HepG2 (cell line): Measurements from ENCODE around the gene FLT3LG. TPM values are rescaled to one million over a fixed set of nuclear protein-coding genes. Genes with fewer than 3 reads are reported as not detected.

Source experiments
- ATAC-seq: fragments of 200-7000 bp; cut with Tn5 transposase; 3 replicates; pipeline ENCODE4 v1.9.1; 2020; ENCODE audit warnings: mild to moderate bottlenecking, moderate library complexity
- BruUV-seq: library from RNA; stranded (reverse); fragments of 400-500 nt; replicated peaks from 2 replicates; lab custom pipeline; 2021; lab: Mats Ljungman, UMichigan
- CTCF ChIA-PET: fragments of 300-600 bp; formaldehyde crosslinking; extraction: SDS; loops from one replicate; lab custom pipeline; 2021; ENCODE audit warnings: low total read pairs, inconsistent platforms, low intra/inter-chr PET ratio; lab: Yijun Ruan, JAX
- POLR2A ChIA-PET: fragments of 350-600 bp; sonication (Branson Sonifier 250); formaldehyde crosslinking; loops from one replicate; lab custom pipeline; 2020; ENCODE audit warnings: antibody characterized with exemption, inconsistent platforms; lab: Yijun Ruan, JAX
- DNase-seq: peaks from one replicate; pipeline ENCODE4 v3.0.0-alpha.2; 2015; ENCODE audit warnings: low spot score
- FAIRE-seq: peaks from 3 replicates; lab custom pipeline; 2011; peaks lifted over from hg19 to GRCh38; lab: Jason Lieb, UNC
- H2AFZ ChIP-seq: one replicate; pipeline ENCODE4 v1.6.1; 2011; ENCODE audit warnings: low read length, inconsistent platforms
- H3K27ac ChIP-seq: fragments of 300-600 bp; 3 replicates; pipeline ENCODE4 v1.8.0; 2011; ENCODE audit warnings: mixed run types, mild to moderate bottlenecking, mixed read lengths, low read length, inconsistent platforms; ENCODE audit not compliant: insufficient read depth; ENCODE audit errors: extremely low read length
- H3K27me3 ChIP-seq, 2 experiments: fragments of 200-600 bp in 1 of 2; 2 replicates in 1 of 2; 3 replicates in 1 of 2; pipeline versions ENCODE4 v1.6.0 to v1.8.0; 2011; ENCODE audit warnings: low read length in 2 of 2, mild to moderate bottlenecking in 2 of 2, moderate library complexity in 2 of 2, inconsistent platforms in 1 of 2; ENCODE audit not compliant: insufficient read depth in 2 of 2, control insufficient read depth in 1 of 2
- H3K36me3 ChIP-seq, 2 experiments: fragments of 200-600 bp in 1 of 2; replicated peaks in 1 of 2; 2 replicates in 1 of 2; 3 replicates in 1 of 2; pipeline versions ENCODE4 v1.5.1 to v1.8.0; 2011; ENCODE audit warnings: low read length in 2 of 2, inconsistent platforms in 1 of 2; ENCODE audit not compliant: insufficient read depth in 2 of 2, control insufficient read depth in 1 of 2
- H3K4me1 ChIP-seq: 2 replicates; pipeline ENCODE4 v1.5.1; 2012; ENCODE audit warnings: low read length, inconsistent platforms; ENCODE audit not compliant: insufficient read depth
- H3K4me2 ChIP-seq: 2 replicates; pipeline ENCODE4 v1.6.0; 2011; ENCODE audit warnings: low read depth, low read length, inconsistent platforms
- H3K4me3 ChIP-seq, 3 experiments: fragments of 200-600 bp in 1 of 3; sonication (generic), shearing (Covaris generic) in 1 of 3; replicated peaks in 1 of 3; 2 replicates each; pipeline ENCODE4 v1.5.1; 2011 to 2016; ENCODE audit warnings: low read length in 3 of 3, inconsistent platforms in 2 of 3, low read depth in 2 of 3, mild to moderate bottlenecking in 2 of 3, control low read depth in 1 of 3, mixed read lengths in 1 of 3; ENCODE audit not compliant: insufficient read depth in 1 of 3
- H3K79me2 ChIP-seq: one replicate; pipeline ENCODE4 v1.6.1; 2011; ENCODE audit warnings: low read length, inconsistent platforms; ENCODE audit not compliant: insufficient read depth
- H3K9ac ChIP-seq: 2 replicates; pipeline ENCODE4 v1.6.0; 2011; ENCODE audit warnings: mild to moderate bottlenecking, low read depth, low read length, inconsistent platforms; ENCODE audit not compliant: insufficient read depth
- H3K9me3 ChIP-seq: 2 replicates; pipeline ENCODE4 v1.5.1; 2012; ENCODE audit warnings: mild to moderate bottlenecking, low read length
- H4K20me1 ChIP-seq: 2 replicates; pipeline ENCODE4 v1.6.0; 2011; ENCODE audit warnings: inconsistent platforms, mild to moderate bottlenecking, low read length, moderate library complexity; ENCODE audit not compliant: insufficient read depth
- CC2D1A ChIP-seq: sonication (generic); formaldehyde crosslinking; IDR thresholded peaks from 2 replicates; pipeline ENCODE4 v1.8.1; 2023; ENCODE audit warnings: mild to moderate bottlenecking, missing genetic modification reagents
- KDM5B ChIP-seq: sonication (generic); formaldehyde crosslinking; IDR thresholded peaks from 2 replicates; pipeline ENCODE4 v1.4.0; 2020; ENCODE audit warnings: missing genetic modification reagents, mild to moderate bottlenecking, borderline replicate concordance
- RAD21 ChIP-seq: fragments of 450-650 bp; formaldehyde crosslinking; IDR thresholded peaks from 2 replicates; pipeline ENCODE4 v1.5.0; 2020; ENCODE audit warnings: mild to moderate bottlenecking
- RELA ChIP-seq: sonication (generic); formaldehyde crosslinking; IDR thresholded peaks from 2 replicates; pipeline ENCODE4 v1.4.0; 2020; ENCODE audit warnings: missing genetic modification reagents
- SIX1 ChIP-seq: sonication (generic); formaldehyde crosslinking; IDR thresholded peaks from 2 replicates; pipeline ENCODE4 v1.4.0; 2020; ENCODE audit warnings: missing genetic modification reagents, borderline replicate concordance
- SP4 ChIP-seq: sonication (generic); formaldehyde crosslinking; IDR thresholded peaks from 2 replicates; pipeline ENCODE4 v1.8.1; 2023; ENCODE audit warnings: mild to moderate bottlenecking, missing genetic modification reagents
- ZNF10 ChIP-seq: sonication (generic); formaldehyde crosslinking; IDR thresholded peaks from 2 replicates; pipeline ENCODE4 v1.4.0; 2020; ENCODE audit warnings: mild to moderate bottlenecking, low read depth, missing genetic modification reagents, borderline replicate concordance
- WGBS: methylation state at CpG from one replicate; pipeline ENCODE4 v1.1.6; 2017; ENCODE audit warnings: low lambda C conversion rate; 5-methylcytosine and 5-hydroxymethylcytosine counted together
- in situ Hi-C: cut with HindIII; loops from 2 replicates; pipeline ENCODE4 v1.10.0; 2017; ENCODE audit warnings: low pct_unique_long_range_greater_than_20kb; ENCODE audit not compliant: extremely low pct_ligation_motif_present
- intact Hi-C: fragments of 100-400 bp; cut with micrococcal nuclease; formaldehyde crosslinking; loops from one replicate; pipeline ENCODE4 v1.10.0; 2022; ENCODE audit not compliant: unreplicated experiment
- polyA plus RNA-seq, 8 experiments: library from polyadenylated mRNA; depleted of rRNA in 3 of 8; stranded (reverse) in 7 of 8; unstranded in 1 of 8; fragments of >200 nt; fragmentation: Illumina TruSeq in 4 of 8; extraction: Trizol in 4 of 8; gene quantifications; 2 replicates each; pipeline versions ENCODE4 v1.2.1 to v1.2.3, GENCODE V29; 2011 to 2016; ENCODE audit warnings: low read depth in 4 of 8, missing spikeins in 1 of 8, mixed read lengths in 1 of 8; ENCODE audit not compliant: insufficient read depth in 1 of 8
- total RNA-seq, 5 experiments: library from RNA; depleted of rRNA; stranded (reverse); fragments of >200 nt; fragmentation: Illumina TruSeq; extraction: Trizol; gene quantifications; 2 replicates each; pipeline ENCODE4 v1.2.3, GENCODE V29; 2016; ENCODE audit warnings: low read depth in 1 of 5
- TF ChIP-seq, protein P1 (sequence below): sonication (generic); formaldehyde crosslinking; IDR thresholded peaks from 2 replicates; pipeline ENCODE4 v1.9.0; 2022; ENCODE audit warnings: missing genetic modification reagents, mild to moderate bottlenecking, borderline replicate concordance

The FLT3LG gene
- total and polyA plus RNA-seq, 2 of the 13 experiments (the other 11 are each of a cell fraction or from before 2014, with no cell fraction given) = 1.5 to 2.6 TPM

DNA sequence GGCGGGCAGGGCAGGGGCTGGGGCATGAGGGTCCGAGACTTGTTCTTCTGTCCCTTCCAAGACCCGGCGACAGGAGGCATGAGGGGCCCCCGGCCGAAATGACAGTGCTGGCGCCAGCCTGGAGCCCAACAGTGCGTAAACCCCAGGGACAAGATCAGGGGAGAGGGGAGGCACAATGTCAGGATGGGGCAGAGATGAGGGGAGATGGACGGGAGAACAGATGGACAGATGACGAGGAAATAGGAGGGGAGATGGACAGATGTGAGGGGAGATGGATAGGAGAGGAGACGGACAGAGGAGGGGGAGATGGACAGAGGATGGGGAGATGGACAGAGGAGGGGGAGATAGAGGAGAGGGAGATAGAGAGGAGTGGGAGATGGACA, 518 bp downstream of the FLT3LG start:
- BruUV-seq = no TSS peak
- no peak overlapping the region for H3K27ac ChIP-seq
- 4% methylated on average over 11 of the region's 11 CpGs for WGBS

More for the DNA sequence above, 518 bp downstream of the FLT3LG start:
- Histone ChIP-seq H3K9ac (peak overlapping the region; percentile 63; the same call in 1 of the 2 replicates), H3K36me3 (no peaks in the 10 kb centered on the region), H3K27me3 (no peaks in the 10 kb centered on the region; a peak in 1 of 5 replicates), H3K4me3 (peak overlapping the region; percentile 78 to 99 (median 78); a peak in 5 of 6 replicates), H3K4me1 (peaks cover 34% of the 10 kb centered on the region)
- no peak for ATAC-seq
- intact Hi-C loops (no loop called here), in situ Hi-C loops (no loop called here)
- CTCF ChIA-PET = interaction anchor here (1.7 to 2.1 kb wide), 2 partner anchors 72 to 96 kb away, joined by 9 to 12 read pairs; no protein-coding TSS in a partner anchor
- no peak for DNase-seq
- no peak for TF ChIP-seq RAD21 (CRISPR knock-in tag)
- no peak for TF ChIP-seq KDM5B (CRISPR knock-in tag)
- TF ChIP-seq ZNF10 (CRISPR knock-in tag) = no peak
- no peak for TF ChIP-seq SP4
- TF ChIP-seq SIX1 = no peak
- no peak for TF ChIP-seq RELA (CRISPR knock-in tag)
- no peak for TF ChIP-seq CC2D1A (CRISPR knock-in tag)
- TF ChIP-seq, protein P1, sequence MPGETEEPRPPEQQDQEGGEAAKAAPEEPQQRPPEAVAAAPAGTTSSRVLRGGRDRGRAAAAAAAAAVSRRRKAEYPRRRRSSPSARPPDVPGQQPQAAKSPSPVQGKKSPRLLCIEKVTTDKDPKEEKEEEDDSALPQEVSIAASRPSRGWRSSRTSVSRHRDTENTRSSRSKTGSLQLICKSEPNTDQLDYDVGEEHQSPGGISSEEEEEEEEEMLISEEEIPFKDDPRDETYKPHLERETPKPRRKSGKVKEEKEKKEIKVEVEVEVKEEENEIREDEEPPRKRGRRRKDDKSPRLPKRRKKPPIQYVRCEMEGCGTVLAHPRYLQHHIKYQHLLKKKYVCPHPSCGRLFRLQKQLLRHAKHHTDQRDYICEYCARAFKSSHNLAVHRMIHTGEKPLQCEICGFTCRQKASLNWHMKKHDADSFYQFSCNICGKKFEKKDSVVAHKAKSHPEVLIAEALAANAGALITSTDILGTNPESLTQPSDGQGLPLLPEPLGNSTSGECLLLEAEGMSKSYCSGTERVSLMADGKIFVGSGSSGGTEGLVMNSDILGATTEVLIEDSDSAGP = no peak
- TF ChIP-seq, all 625 proteins: peak for 0
- POLR2A ChIA-PET = interaction anchor here (1.4 kb wide), 1 partner anchor 23 kb away, joined by 7 read pairs; the partner anchor contains the start of gene PIH1D1
- H2AFZ ChIP-seq = peak overlapping the region; percentile 63
- no peaks in the 10 kb centered on the region for H3K9me3 ChIP-seq
- H3K4me2 ChIP-seq = peak overlapping the region; percentile 99
- no peaks in the 10 kb centered on the region for H4K20me1 ChIP-seq
- no peak for FAIRE-seq
- H3K79me2 ChIP-seq = no peaks in the 10 kb centered on the region
